CD4-positive, alpha-beta T cell (primary cell): Measurements from ENCODE around the gene HACD4. TPM values are rescaled to one million over a fixed set of nuclear protein-coding genes. Genes with fewer than 3 reads are reported as not detected.

Source experiments
- ATAC-seq: fragments of 200-7000 bp; cut with Tn5 transposase; one replicate; pipeline ENCODE4 v1.10.0; 2022; ENCODE audit warnings: mild to moderate bottlenecking; ENCODE audit not compliant: poor library complexity
- CTCF ChIA-PET: fragments of 350-600 bp; sonication (Branson Sonifier 250); formaldehyde crosslinking; loops from one replicate; lab custom pipeline; 2021; ENCODE audit warnings: antibody characterized with exemption, inconsistent platforms; lab: Charles Lee
- POLR2A ChIA-PET: fragments of 350-600 bp; sonication (Branson Sonifier 250); formaldehyde crosslinking; loops from one replicate; lab custom pipeline; 2021; ENCODE audit warnings: antibody characterized with exemption, inconsistent platforms; lab: Charles Lee
- DNase-seq, 14 experiments: peaks; one replicate each; pipeline ENCODE4 v3.0.0-alpha.2; 2013 to 2020; ENCODE audit warnings: mixed read lengths in 2 of 14
- H3K27ac ChIP-seq, 2 donors: one replicate each; pipeline versions ENCODE4 v1.5.1 to v1.7.0; 2013; ENCODE audit warnings: low read length in 2 of 2, low read depth in 1 of 2, mild to moderate bottlenecking in 1 of 2
- H3K27me3 ChIP-seq, 2 experiments: 1 replicate in 1 of 2; 2 replicates in 1 of 2; pipeline versions ENCODE4 v1.6.1 to v1.7.0; 2013; ENCODE audit warnings: low read length in 2 of 2, control low read depth in 1 of 2, mild to moderate bottlenecking in 1 of 2, moderate library complexity in 1 of 2; ENCODE audit not compliant: insufficient read depth in 2 of 2, control insufficient read depth in 1 of 2
- H3K36me3 ChIP-seq: one replicate; pipeline ENCODE4 v1.6.1; 2013; ENCODE audit warnings: low read length, control low read depth; ENCODE audit not compliant: insufficient read depth
- H3K4me1 ChIP-seq: one replicate; pipeline ENCODE4 v1.6.1; 2013; ENCODE audit warnings: low read length, control low read depth; ENCODE audit not compliant: insufficient read depth
- H3K4me3 ChIP-seq: one replicate; pipeline ENCODE4 v1.5.1; 2013; ENCODE audit warnings: mild to moderate bottlenecking, low read length, moderate library complexity
- H3K9me3 ChIP-seq, 2 experiments: 1 replicate in 1 of 2; 2 replicates in 1 of 2; pipeline versions ENCODE4 v1.6.1 to v1.7.0; 2013; ENCODE audit warnings: low read length in 2 of 2, mild to moderate bottlenecking in 2 of 2, control low read depth in 1 of 2, moderate library complexity in 1 of 2; ENCODE audit not compliant: control insufficient read depth in 1 of 2, insufficient read depth in 1 of 2
- H3K27ac Mint-ChIP-seq: one replicate; pipeline ENCODE4 v1.8.0; 2020; ENCODE audit warnings: mixed read lengths
- H3K27me3 Mint-ChIP-seq: one replicate; pipeline ENCODE4 v1.8.0; 2021; ENCODE audit warnings: mixed read lengths
- H3K36me3 Mint-ChIP-seq: one replicate; pipeline ENCODE4 v1.8.0; 2021; ENCODE audit warnings: low read depth, mixed read lengths
- H3K4me1 Mint-ChIP-seq: one replicate; pipeline ENCODE4 v1.8.0; 2021; ENCODE audit warnings: low read depth, mixed read lengths
- H3K4me3 Mint-ChIP-seq: one replicate; pipeline ENCODE4 v1.8.0; 2020; ENCODE audit warnings: mild to moderate bottlenecking, mixed read lengths
- H3K9me3 Mint-ChIP-seq: one replicate; pipeline ENCODE4 v1.8.0; 2020; ENCODE audit warnings: mixed read lengths
- intact Hi-C, 2 experiments: fragments of 100-400 bp; cut with DNase I in 1 of 2; cut with micrococcal nuclease in 1 of 2; formaldehyde crosslinking; loops; one replicate each; pipeline versions ENCODE4 v1.15.1 to v1.9.0; 2023 to 2025; cut with DNase I, micrococcal nuclease
- total RNA-seq, 174 experiments: library from RNA in 2 of 174; stranded (reverse) in 2 of 174; gene quantifications; one replicate each; pipeline ENCODE4 v1.2.3 and lab custom pipeline; 2021 to 2026
- TF ChIP-seq, protein P1 (sequence below): fragments of 200-600 bp; IDR thresholded peaks from one replicate; pipeline ENCODE4 v1.8.0; 2022; ENCODE audit warnings: antibody characterized with exemption, mild to moderate bottlenecking

Gene HACD4
- total RNA-seq, 2 experiments from 2014 or later, result 5.9 to 6.5 TPM

DNA sequence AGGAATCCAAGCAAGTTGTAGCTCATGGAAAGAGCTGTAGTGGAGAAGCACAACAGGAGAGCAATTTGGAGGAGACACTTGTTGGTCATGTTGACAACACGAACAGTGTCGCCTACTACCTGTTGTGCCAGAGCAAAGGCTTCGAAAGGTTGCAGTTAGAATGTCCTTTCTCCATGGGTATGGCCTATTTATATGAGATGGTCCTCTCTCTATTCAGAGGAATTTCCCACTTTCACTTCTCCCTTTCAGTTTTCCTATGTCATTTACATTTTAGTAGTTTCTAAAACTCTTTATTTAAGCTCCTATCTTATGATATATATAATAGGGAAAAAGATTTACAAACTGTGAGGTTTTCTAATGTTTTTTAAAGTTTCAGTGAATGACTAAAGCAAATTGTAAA, 46.3 kb upstream of the HACD4 start, which contains the start of gene IFNB1:
IFNB1 (minus strand) TSS at position 162 of the 400 bp plus-strand sequence; CDS start at position 89, 73 bp downstream.
- peaks cover 31% of the 10 kb centered on the region for H3K4me1 Mint-ChIP-seq
- CTCF ChIA-PET, result interaction anchor here (1.1 kb wide), 1 partner anchor 14 kb away, joined by 4 read pairs; no protein-coding TSS in a partner anchor
- TF ChIP-seq, protein P1, sequence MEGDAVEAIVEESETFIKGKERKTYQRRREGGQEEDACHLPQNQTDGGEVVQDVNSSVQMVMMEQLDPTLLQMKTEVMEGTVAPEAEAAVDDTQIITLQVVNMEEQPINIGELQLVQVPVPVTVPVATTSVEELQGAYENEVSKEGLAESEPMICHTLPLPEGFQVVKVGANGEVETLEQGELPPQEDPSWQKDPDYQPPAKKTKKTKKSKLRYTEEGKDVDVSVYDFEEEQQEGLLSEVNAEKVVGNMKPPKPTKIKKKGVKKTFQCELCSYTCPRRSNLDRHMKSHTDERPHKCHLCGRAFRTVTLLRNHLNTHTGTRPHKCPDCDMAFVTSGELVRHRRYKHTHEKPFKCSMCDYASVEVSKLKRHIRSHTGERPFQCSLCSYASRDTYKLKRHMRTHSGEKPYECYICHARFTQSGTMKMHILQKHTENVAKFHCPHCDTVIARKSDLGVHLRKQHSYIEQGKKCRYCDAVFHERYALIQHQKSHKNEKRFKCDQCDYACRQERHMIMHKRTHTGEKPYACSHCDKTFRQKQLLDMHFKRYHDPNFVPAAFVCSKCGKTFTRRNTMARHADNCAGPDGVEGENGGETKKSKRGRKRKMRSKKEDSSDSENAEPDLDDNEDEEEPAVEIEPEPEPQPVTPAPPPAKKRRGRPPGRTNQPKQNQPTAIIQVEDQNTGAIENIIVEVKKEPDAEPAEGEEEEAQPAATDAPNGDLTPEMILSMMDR, result no peak
- no peaks in the 10 kb centered on the region for H3K27me3 Mint-ChIP-seq
- no peaks in the 10 kb centered on the region for H3K36me3 ChIP-seq
- intact Hi-C loops, result no loop called here
- no peaks in the 10 kb centered on the region for H3K27me3 ChIP-seq
- DNase-seq (peak in 1 of 14 experiments; percentile 25), ATAC-seq (no peak)
- no peak within 1 kb of the TSS for H3K27ac ChIP-seq
- no peaks in the 10 kb centered on the region for H3K9me3 ChIP-seq
- H3K36me3 Mint-ChIP-seq, result no peaks in the 10 kb centered on the region
- POLR2A ChIA-PET, result no interaction called here
- no peak within 1 kb of the TSS for H3K4me3 ChIP-seq
- peaks cover 10% of the 10 kb centered on the region for H3K4me1 ChIP-seq
- H3K27ac Mint-ChIP-seq, result no peak within 1 kb of the TSS
- H3K4me3 Mint-ChIP-seq, result no peak within 1 kb of the TSS
- H3K9me3 Mint-ChIP-seq, result peaks cover 3% of the 10 kb centered on the region

DNA sequence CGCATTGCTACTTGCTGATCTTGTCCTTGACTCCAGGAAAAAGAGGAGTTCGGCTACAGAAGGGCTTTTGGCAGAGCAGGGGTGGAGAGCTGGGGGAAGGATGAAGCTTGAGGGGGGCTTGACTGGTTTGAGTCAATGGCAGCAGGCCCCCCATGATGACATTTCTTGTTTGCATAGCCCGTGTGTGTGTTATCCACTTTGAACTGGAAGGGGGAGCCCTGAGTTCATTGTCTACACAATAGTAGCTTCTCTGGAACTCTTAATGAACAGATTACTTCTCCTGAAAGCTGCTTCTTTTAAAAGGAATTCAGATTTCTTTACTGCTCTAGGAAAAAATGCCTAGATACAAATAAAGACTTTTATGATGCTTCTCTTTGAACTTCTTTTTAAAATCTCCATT, 44.0 kb upstream of the HACD4 start:
- POLR2A ChIA-PET, result no interaction called here

DNA sequence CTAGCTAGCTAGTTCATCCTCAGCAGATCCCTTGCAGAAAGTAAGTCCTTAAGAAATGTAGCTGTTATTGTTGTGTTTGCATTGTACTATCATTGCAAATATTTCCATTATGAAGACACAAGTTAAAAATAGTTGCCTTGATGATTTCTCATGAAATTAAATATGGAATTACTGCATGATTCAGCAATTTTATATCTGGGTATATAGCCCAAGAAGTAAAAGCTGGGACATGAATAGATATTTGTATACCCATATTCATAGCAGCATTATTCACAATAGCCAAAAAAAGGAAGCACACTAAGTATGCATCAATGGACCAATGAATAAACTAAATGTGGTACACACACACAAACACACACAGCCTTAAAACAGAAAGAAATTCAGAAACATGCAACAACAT, 39.5 kb upstream of the HACD4 start:
- Histone ChIP-seq H3K27ac (no peak overlapping the region), H3K36me3 (no peaks in the 10 kb centered on the region), H3K4me3 (no peak overlapping the region), H3K9me3 (no peaks in the 10 kb centered on the region), H3K4me1 (no peaks in the 10 kb centered on the region), H3K27me3 (no peaks in the 10 kb centered on the region)
- DNase-seq, result no peak
- Mint-ChIP-seq H3K27me3 (no peaks in the 10 kb centered on the region), H3K4me3 (no peak overlapping the region), H3K4me1 (no peaks in the 10 kb centered on the region), H3K27ac (no peak overlapping the region), H3K36me3 (no peaks in the 10 kb centered on the region), H3K9me3 (no peaks in the 10 kb centered on the region)
- ATAC-seq, result no peak
- ChIA-PET POLR2A (interaction anchor here (1.0 kb wide), 1 partner anchor 10 kb away, joined by 4 read pairs; no protein-coding TSS in a partner anchor), CTCF (no interaction called here)
- intact Hi-C loops, result no loop called here
- TF ChIP-seq, protein P1, result no peak

More for the DNA sequence above, 44.0 kb upstream of the HACD4 start:
- Histone ChIP-seq H3K27me3 (no peaks in the 10 kb centered on the region), H3K4me1 (peaks cover 5% of the 10 kb centered on the region), H3K4me3 (no peak overlapping the region), H3K9me3 (no peaks in the 10 kb centered on the region), H3K36me3 (no peaks in the 10 kb centered on the region), H3K27ac (no peak overlapping the region)
- intact Hi-C loops, result no loop called here
- Mint-ChIP-seq H3K4me1 (peaks cover 8% of the 10 kb centered on the region), H3K36me3 (no peaks in the 10 kb centered on the region), H3K9me3 (peaks cover 3% of the 10 kb centered on the region), H3K4me3 (no peak overlapping the region), H3K27me3 (no peaks in the 10 kb centered on the region), H3K27ac (no peak overlapping the region)
- CTCF ChIA-PET, result no interaction called here
- no peak for DNase-seq
- TF ChIP-seq, protein P1, result no peak
- no peak for ATAC-seq
